ENCODE measurements around the gene MID1. TPM values are rescaled to one million over a fixed set of nuclear protein-coding genes. Genes with fewer than 3 reads are reported as not detected.

Gene MID1
- polyA plus RNA-seq, 2 of the 4 experiments (the other 2 are of a cell fraction): 59.5 to 106 TPM

GRCh38 chrX:10533696-10534365 is 86.6 kb downstream of the MID1 start:
- TF ChIP-seq HOXB13 (CRISPR knock-in tag; IDR thresholded peaks at IDR 0.05; ENCODE audit: low read depth) (no peak), ELK1 (IDR thresholded peaks at IDR 0.05; ENCODE audit: low read depth, low read length) (no peak), CHD4 (IDR thresholded peaks at IDR 0.05; ENCODE audit: borderline replicate concordance) (no peak), REST (IDR thresholded peaks at IDR 0.05) (no peak), NR3C1 (IDR thresholded peaks at IDR 0.05) (no peak), FOSL2 (IDR thresholded peaks at IDR 0.05) (no peak), FOSL2 (CRISPR knock-in tag; IDR thresholded peaks at IDR 0.05) (no peak), USF2 (IDR thresholded peaks at IDR 0.05) (no peak), JUN (IDR thresholded peaks at IDR 0.05) (no peak), KDM5A (IDR thresholded peaks at IDR 0.05) (no peak)
- H3K4me1 ChIP-seq: peaks cover 85% of the 10 kb centered on the region
- no peak for FAIRE-seq
- ATAC-seq: no peak
- POLR2A ChIA-PET: no interaction called here
- H3K4me2 ChIP-seq: peak overlapping the region; percentile 46
- no peak for DNase-seq (ENCODE audit: low read depth in 1 of 2, low spot score in 1 of 2)
- peak overlapping the region; percentile 45 to 47; a peak in 3 of 6 replicates for H3K27ac ChIP-seq
- no peaks in the 10 kb centered on the region for H3K9me3 ChIP-seq
- no peak overlapping the region for H3K4me3 ChIP-seq
- CTCF ChIA-PET: interaction anchor here (0.6 to 0.7 kb wide), 2 partner anchors 28 to 66 kb away, joined by 3 read pairs; no protein-coding TSS in a partner anchor
- WGBS (ENCODE audit: missing lambda C conversion rate): 80% methylated on average over 1 of the region's 1 CpG

- Histone ChIP-seq H3K4me1 (peaks cover 87% of the 10 kb centered on the region), H3K9me3 (no peaks in the 10 kb centered on the region), H3K4me2 (no peak overlapping the region), H3K27ac (peak overlapping the region in 1 of 2 experiments; percentile 32; a peak in 1 of 6 replicates), H3K4me3 (no peak overlapping the region)
- CTCF ChIA-PET: no interaction called here
- POLR2A ChIA-PET: no interaction called here
- TF ChIP-seq CHD4 (IDR thresholded peaks at IDR 0.05; ENCODE audit: borderline replicate concordance) (no peak), FOSL2 (IDR thresholded peaks at IDR 0.05) (no peak), FOSL2 (CRISPR knock-in tag; IDR thresholded peaks at IDR 0.05) (no peak), RARB (CRISPR knock-in tag; IDR thresholded peaks at IDR 0.05) (no peak)
- 100% methylated on average over 1 of the region's 1 CpG for WGBS (ENCODE audit: missing lambda C conversion rate)
- DNase-seq (ENCODE audit: low read depth in 1 of 2, low spot score in 1 of 2) (no peak), ATAC-seq (no peak; a peak in 1 of 6 replicates), FAIRE-seq (no peak)
These were observed 88.5 kb downstream of the MID1 start for GRCh38 chrX:10531927-10532326.

GRCh38 chrX:10529344-10529743 is 91.0 kb downstream of the MID1 start:
- ChIA-PET CTCF (interaction anchor here (0.8 to 1.4 kb wide), 3 partner anchors 19 to 76 kb away, joined by 3 read pairs; no protein-coding TSS in a partner anchor), POLR2A (no interaction called here)
- 0 out of 6 replicates have a peak overlapping the region, but pooled peaks of 1 of the 2 experiments have one; percentile 2 for H3K27ac ChIP-seq
- no peak overlapping the region for H3K4me2 ChIP-seq
- FAIRE-seq (peak; percentile 32), ATAC-seq (no peak), DNase-seq (ENCODE audit: low read depth in 1 of 2, low spot score in 1 of 2) (no peak)
- H3K9me3 ChIP-seq: no peaks in the 10 kb centered on the region
- WGBS (ENCODE audit: missing lambda C conversion rate): 60% methylated on average over 4 of the region's 4 CpGs
- H3K4me3 ChIP-seq: no peak overlapping the region
- H3K4me1 ChIP-seq: peaks cover 78% of the 10 kb centered on the region
- TF ChIP-seq ATOH8 (CRISPR knock-in tag; IDR thresholded peaks at IDR 0.05; ENCODE audit: low read depth): no peak
- no peak for TF ChIP-seq KDM5A (IDR thresholded peaks at IDR 0.05)
- no peak for TF ChIP-seq POLR2AphosphoS2 (conservative IDR thresholded peaks at IDR 0.05; ENCODE audit: low read length)
- TF ChIP-seq CTCF (IDR thresholded peaks at IDR 0.05): no peak
- no peak for TF ChIP-seq RAD21 (conservative IDR thresholded peaks at IDR 0.05 in 1 of 2, IDR thresholded peaks at IDR 0.05 in 1 of 2)
- no peak for TF ChIP-seq NR3C1 (IDR thresholded peaks at IDR 0.05)
- TF ChIP-seq EP300 (IDR thresholded peaks at IDR 0.05): no peak
- TF ChIP-seq GATA3 (IDR thresholded peaks at IDR 0.05; ENCODE audit: borderline replicate concordance): no peak
- no peak for TF ChIP-seq HMGXB4 (CRISPR knock-in tag; IDR thresholded peaks at IDR 0.05; ENCODE audit: borderline replicate concordance)
- no peak for TF ChIP-seq POLR2A (IDR thresholded peaks at IDR 0.05; ENCODE audit: low read length)
- TF ChIP-seq MAX (IDR thresholded peaks at IDR 0.05): no peak
- TF ChIP-seq HEYL (CRISPR knock-in tag; IDR thresholded peaks at IDR 0.05): no peak
- TF ChIP-seq KDM1A (IDR thresholded peaks at IDR 0.05; ENCODE audit: low read depth): no peak
- no peak for TF ChIP-seq RARB (CRISPR knock-in tag; IDR thresholded peaks at IDR 0.05)
